ENCODE results near the gene ZPBP.
"Not testable (repeated sequence)": the region's sequence is repeated elsewhere in the genome, so short reads cannot be mapped to it uniquely, and the experiment has no call there.

ZPBP gene, protein sequence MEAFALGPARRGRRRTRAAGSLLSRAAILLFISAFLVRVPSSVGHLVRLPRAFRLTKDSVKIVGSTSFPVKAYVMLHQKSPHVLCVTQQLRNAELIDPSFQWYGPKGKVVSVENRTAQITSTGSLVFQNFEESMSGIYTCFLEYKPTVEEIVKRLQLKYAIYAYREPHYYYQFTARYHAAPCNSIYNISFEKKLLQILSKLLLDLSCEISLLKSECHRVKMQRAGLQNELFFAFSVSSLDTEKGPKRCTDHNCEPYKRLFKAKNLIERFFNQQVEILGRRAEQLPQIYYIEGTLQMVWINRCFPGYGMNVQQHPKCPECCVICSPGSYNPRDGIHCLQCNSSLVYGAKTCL

DNA sequence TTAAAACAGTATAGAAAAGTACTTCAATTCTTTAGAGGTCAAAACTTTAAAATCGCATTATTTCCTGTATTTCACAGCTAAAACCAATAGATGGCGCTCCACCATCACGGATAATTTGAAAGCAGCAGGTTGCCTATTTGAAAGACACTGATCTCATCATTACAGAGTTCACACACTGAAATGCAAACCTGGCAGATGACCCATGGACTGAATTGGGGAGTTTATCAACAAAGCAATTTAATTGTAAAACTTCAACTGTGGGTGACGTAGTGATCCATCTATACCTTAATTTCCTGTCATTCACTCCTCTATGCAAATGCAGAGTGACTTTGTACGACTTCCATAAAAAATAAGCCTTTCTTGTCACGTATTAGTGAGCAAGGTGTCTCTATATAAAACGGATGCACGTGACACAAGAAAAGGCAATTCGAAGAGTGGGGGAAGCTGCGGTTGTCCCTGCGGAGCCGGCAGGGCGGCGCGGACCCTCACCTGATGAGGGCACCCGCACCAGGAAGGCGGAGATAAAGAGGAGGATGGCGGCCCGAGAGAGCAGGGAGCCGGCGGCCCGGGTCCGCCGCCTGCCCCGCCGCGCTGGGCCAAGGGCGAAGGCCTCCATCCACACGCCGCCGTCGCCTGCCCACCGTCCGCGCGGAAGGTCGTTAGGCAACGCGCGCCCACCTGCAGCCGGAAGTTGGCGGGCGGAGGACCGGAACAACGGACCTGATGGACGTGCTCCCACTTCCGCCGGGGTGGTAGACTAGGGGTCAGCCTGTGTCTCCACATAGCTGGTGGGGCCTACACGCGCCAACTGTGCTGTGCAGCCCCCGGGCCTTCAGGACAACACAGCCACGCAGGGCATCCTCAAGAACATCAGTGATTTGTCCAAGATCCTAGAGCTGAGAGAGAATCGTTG, at the start of gene ZPBP:
TSS of gene ZPBP (minus strand) at position 668 of the 913 bp plus-strand sequence. CDS start at position 616, 52 bp downstream.
- peak; percentile 51 to 55 for DNase-seq

DNA sequence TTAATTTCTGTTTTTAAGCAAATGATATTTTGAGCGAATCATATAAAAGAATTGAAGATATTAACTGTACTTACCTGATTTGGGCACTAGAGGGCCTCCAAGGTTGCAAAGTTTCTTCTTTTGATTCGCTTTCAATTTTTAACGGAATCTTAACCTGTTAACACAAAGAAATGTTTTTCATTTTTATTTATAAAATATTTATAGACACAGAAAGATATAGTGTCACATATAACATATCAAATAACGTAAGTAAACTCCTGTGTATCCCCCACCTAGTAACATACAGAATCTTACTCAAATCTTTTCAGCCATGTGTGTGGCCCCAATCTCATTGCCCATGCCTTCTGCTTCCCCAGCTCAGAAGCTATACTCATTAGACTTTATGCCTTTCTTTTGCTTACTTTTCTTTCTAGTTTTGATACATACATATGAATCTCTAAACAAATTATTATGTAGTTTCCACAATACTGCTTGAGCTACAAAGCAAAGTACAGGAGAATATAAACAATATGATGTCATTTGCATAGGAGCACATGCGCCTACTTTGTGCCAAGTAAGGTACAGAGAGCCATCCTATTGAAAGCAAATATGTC, 49.5 kb upstream of the ZPBP start:
- no peak for DNase-seq

DNA sequence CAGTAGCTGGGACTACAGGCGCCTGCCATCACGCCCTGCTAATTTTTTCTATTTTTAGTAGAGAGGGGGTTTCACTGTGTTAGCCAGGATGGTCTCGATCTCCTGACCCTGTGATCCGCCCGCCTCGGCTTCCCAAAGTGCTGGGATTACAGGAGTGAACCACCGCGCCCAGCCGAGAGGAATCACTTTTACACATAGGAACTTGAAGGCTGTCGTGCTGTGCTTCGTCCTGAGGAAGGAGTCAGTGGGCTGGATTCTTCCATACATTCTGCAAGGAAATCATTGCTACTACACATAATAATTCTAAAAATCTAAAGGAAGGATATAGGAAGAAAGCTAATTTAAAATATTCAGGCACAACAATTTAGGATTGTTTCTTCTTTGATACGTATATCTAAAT, 48.8 kb upstream of the ZPBP start:
- DNase-seq = no peak

DNA sequence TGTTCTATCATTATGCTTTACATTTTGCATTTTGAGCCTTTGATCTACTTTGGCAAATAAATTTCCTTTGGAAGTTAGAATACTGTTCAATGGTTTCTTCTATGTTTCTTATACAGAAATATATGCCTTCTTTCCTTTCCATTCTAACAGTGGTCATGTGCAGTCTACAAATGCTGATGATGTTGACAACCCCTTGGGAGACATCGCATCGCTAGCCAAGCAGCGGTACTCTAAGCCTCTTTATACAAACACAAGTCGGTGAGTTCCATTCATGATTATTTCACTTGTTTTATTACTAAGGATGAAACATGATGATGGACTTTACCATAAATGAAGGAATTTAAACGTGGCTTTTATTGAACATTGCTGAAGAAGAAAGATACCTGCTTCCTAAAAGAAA, 48.1 kb upstream of the ZPBP start:
- no peak for DNase-seq

DNA sequence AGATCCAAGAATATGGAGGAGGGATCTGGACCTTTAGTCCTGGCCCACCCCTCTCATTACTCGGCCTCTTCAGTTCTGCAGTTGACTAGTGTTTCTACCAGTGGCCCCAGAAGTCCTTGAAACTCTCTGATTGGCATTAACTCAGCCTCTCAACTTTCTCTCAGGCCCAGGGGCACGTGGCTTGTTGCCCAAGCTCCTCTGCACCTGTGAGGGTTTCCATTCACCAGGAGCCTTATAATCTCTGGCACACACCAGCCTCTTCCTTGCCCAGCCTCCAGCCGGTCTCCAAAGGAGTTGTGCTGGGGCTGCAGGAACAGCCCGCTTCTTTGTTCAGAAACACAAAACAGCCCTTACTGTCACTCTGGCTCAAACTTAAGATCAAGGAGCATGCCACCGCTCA, 47.6 kb upstream of the ZPBP start:
- DNase-seq = no peak

DNA sequence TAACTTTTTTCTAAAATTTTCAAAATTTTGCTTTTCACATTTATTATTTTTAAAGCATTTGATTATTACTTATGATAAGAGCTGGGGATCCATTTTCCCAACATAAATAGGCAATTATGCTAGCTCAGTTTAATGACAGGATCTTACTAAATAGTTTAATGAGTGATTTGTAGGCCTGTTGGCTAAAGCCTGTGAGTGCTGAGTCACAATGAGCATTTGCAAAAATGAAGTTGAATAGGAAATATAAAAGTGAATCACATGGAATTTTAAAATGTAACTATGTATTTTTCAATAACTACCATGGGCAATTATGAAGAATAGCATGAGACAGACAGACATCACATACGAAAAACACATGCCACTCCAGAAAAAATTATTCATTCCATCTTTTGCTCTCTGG, 45.1 kb upstream of the ZPBP start:
- no peak for DNase-seq

DNA sequence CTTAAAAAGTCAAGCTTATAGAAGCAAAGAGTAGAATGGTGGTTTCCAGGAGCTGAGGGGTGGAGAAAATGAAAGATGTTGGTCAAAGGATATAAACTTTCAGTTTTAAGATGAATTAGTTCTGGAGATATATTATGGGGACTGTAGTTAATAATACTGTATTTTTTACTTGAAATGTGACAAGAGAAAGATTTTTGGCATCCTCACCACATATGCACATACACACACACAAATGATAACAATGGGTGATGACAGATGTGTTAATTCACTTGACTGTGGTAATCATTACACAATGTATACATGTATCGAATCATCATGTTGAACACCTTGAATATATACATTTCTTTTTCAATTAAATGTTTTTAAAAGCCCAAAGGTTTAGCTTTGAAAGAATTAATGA, 32.7 kb upstream of the ZPBP start:
- no peak for DNase-seq

DNA sequence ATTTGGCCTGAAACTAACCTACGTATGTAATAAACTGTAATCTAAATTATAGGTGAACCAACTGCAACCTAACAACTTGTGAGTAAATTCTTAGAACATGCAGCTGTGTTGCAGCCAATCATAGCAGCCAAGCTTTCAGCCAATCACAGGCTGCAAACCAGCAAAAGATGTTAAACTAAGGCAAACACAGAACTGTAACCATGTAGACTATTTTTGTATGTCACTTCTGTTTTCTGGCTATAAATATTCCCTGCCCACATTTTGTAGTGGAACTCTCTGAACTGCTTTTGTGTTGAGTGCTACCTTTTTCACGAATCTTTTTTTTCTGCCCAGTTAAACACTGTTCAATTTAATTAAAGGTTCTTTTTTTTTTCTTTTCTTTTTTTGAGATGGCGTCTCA, 28.2 kb upstream of the ZPBP start:
- DNase-seq = no peak

DNA sequence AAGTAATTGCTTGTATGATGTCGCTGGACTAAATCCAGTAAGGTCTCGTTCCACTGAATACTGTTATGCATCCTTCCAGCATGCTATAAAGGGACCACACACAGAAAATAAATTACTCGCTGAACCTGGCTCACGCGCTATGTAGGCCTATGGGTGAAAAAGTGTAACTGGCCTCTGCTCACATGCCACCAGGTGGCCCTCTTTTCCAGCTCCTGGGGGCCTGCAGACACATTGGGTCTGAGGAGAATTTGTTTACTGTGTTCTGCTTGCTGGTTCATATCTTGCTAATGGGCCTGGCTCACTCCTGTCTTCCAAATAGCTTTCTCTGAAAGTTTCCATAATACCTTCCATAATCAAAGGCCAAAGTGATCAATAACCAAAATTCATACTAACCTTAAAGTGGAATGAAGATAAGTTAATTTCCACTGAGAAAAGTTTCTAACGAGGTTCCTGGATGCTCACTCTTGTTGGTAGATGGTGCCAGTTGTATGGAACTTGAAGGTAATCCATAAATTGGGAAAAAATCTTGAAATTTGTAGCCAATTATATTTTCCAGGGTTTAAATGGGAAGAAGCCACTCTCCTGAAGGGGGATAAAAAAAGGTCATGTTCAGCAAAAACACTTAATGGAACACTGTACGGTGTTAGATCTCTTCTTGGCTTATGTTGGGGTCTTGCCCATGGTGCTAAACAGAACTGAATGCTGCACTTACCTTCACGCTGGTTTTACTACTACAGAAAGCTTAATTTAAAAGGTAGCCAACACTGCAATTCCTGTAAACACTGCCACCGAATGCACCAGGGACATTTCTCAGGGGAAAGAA, 27.0 kb upstream of the ZPBP start:
- peak in 1 of 2 donors; percentile 10 for DNase-seq

DNA sequence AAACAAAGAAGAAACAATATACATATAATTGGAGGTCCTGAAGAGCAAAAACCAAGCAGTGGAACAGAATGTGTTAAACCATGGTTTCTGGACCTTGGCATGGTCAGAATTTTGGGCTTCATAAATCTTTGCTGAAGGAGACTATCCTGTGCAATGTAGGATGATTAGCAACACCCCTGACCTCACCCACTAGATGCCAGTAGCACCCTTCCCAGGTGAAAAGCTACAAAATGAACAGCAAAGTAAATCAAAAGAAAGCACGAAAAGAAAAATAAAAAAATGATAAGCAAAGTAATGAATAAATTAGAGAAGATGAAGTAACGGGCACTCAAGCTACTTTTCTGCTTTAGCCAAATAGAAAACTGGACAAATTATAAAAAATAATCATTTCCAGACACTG, 19.2 kb upstream of the ZPBP start:
- DNase-seq = no peak

DNA sequence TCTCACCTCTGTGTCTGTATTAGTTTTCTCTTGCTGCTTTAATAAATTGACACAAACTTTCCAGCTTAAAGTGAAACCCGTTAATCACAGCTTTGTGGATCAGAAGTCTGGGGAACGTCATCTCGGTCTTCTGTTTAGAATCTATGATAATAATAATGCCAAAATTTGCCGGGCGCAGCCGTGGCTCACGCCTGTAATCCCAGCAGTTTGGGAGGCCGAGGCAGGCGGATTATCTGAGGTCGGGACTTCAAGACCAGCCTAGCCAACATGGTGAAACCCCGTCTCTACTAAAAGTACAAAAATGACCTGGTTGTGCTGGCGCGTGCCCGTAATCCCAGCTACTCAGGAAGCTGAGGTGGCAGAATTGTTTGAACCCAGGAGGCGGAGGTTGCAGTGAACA, 8.8 kb upstream of the ZPBP start:
- no peak for DNase-seq

DNA sequence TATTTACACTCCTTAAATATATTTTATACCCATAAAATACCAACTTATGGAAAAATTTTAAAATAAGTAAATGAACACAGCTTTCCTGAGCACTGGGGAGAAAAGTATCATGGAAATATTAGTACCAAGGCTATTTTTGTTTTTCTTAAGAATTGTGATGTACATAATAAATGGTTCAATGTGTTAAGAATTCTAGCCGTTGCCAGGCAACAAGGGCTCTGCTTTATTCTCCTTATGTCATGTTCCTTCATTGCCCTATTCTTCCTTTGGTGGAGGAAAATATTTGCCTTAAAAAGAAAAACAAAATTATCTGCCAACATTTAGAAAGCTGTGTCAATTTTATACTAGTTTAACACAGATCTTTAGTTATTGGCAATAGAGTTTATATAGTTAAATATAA, 2.6 kb upstream of the ZPBP start:
- no peak for DNase-seq

DNA sequence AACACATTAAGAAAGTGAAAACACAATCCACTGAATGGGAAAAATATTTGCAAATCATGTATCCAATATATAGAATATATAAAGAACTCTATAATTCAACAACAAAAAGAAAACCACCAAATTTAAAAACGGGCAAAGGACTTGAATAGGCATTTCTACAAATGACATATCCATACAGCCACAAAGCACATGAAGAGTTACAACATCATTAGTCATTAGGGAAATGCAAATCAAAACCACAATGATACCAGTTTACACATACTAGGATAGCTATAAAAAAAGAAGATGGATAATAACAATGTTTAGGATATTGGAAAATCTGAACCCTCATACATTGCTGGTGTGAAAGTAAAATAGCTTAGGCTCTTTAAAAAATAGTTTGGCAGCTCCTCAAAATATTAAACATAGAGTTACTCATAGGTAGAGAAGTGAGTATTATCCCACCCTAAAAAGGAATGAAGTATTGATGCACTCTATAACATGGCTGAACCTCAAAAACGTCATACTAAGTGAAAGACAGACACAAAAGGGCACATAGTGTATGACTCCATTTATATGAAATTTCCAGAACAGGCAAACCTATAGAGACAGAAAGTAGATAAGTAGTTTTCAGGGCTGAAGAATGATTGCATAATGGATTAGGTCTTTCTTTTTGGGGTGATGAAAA, 4.5 kb downstream of the ZPBP start:
- no peak for DNase-seq

DNA sequence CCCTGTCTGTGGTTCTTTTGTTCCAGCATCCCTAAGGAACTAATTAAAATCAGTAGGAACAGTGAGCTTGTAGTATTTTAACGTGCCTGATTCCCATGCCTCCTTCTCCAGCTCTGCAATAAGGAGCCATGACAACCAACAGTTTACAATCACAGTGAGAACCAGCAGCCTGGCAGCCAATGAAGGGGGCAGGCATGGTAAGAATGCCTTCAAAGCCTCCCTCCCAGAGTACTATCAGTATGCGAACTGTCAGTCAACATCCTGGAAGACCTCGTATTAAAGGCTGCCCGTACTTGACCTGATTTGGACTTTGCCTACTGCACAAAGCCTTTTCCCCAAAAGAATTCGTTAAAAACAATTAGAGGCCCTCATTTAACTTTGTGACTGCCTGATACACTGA, 7.7 kb downstream of the ZPBP start:
- no peak for DNase-seq

DNA sequence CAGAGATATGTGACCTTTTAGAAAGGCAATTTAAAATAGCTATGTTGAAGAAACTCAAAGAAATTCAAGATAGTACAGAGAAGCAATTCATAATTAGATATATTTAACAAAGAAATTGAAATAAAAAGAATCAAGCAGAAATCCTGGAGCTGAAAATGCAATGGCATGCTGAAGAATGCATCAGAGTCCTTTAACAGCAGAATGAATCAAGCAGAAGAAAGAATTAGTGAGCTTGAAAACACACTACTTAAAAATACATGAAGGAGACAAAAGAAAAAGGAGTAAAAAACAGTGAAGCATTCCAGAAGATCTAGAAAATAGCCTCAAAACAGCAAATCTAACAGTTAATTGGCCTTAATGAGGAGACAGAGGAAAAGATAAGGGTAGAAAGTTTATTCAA, 20.0 kb downstream of the ZPBP start:
- DNase-seq = no peak

DNA sequence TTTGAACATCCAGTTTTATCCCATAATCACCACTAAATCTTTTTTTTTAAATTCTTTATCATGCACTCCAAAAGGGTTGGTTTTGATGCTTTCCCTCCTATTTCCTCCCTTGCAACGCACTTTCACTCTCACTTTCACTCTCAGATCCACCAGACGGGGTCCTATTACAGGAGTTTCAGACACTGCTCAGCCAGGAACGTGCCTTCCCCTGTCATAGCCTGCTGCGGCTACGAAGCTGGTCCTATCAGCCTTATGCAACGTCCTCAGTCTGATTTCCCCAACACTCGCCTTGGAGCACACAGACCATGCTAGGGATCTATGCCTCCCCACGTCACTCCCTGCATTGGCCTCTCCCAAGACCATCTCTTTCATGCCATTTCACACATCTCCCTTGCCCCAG, 23.4 kb downstream of the ZPBP start:
- DNase-seq = no peak

DNA sequence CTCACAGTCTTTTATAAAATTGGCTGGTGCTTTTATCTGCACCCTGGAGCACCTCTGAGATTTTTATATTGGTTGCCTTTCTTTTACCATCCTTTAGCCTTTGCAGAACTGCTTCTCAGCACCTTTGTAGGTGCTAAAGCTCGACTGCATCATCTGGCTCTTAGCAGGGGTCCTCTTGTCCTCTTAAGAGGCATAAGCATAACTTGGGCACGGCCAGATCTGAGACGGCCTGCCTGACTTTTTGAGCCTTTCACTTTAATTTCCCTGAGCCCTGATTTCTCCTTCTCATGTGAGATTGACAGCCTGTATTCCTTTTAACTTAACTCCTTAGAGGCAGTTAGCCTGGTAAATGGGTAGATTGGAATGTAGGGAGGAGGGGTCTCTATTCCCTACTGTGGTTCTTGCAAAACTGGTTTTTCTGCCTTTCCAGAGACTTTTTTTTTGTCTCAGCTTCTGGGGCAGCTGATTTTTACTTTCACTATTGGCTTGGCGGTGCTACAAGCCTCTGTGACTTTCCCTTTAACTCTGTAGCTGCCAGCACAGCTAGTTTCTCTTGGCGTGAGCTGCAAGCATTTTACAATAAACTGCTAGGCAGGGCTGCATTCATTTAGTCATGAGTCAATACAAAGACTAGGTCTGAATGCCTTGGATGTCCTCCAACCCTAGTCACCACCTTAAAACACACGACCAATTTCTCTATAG, 24.0 kb downstream of the ZPBP start:
- DNase-seq = no peak

DNA sequence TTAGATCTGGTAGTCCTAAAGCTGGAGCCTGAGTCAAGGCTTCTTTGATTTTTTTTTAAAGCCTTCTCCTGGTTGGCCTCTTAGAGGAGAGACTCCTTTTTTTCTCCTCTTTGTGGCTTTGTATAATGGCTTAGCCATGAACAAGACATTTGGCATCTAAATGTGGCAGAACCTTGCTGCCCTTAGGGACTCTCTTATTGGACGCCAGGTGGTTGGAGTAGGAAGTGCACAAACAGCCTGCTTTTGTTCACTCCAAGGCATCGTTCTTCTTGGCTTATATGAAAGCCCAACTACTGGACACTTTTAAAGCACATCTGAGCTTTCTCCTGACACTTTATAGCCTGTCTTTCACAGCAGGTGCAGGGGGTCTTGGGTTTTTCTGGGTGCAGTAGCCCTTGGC, 25.0 kb downstream of the ZPBP start:
- DNase-seq = no peak

DNA sequence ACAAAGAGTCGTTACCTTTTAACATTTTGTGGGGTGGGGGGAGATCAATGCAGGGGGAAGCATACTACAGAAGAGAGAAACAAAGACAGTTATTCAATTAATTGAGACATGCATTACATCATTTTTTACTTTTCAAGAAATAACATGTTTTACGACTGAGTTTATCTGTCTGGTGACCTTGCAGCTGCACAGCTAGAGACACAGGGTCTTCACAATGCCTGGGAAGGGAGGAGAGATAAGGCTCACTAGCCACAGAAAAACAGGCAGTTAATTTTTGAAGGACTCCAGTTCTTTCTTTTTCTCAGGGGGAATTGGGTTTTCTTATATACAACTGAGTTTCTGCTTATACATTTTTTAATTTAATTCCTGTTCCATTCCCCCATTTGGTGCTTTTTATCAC, 30.1 kb downstream of the ZPBP start:
- no peak for DNase-seq

DNA sequence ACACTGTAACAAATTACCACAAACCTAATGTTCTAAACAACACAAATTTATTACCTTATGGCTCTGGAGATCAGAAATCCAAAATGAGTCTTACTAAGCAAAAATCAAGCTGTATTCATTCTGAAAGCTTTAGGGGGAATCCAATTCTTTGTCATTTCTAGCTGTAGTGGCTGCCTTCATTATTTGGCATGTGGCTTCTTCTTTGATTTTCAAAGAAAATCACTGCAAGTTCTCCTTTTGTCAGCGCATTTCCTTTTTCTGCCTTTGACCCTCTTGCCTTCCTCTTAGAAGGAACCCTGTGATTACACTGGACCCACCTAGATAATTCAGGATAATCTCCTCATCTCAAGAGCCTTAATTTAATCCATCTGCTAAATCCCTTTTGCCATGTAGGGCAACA, 36.9 kb downstream of the ZPBP start:
- DNase-seq = no peak

DNA sequence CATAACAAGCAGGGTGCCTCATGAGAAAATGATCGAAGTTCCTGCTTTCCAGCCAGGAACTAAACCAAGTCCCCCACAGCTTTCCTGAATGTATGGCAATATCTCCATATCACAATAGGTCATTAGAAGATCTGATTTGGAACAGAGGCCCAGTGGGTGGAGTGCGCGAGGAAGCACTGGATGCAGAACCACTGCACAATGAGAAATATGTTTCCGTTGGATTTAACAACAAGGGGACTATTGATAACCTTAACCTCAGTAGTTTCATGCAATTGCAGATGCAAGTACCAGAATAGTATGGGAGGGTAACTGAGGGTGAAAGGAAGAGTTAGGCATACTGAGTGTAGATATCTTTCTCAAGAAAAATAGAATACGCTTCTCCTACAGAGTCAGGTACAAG, 45.3 kb downstream of the ZPBP start:
- DNase-seq = no peak

DNA sequence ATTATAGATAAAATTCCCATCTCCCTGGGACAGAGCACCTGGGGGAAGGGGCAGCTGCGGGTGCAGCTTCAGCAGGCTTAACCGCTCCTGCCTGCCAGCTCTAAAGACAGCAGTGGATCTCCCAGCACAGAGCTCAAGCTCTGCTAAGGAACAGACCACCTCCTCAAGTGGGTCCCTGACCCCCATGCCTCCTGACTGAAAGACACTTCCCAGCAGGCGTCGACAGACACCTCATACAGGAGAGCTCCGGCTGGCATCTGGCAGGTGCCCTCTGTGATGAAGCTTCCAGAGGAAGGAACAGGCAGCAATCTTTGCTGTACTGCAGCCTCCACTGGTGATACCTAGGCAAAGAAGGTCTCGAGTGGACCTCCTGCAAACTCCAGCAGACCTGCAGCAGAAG, 51.9 kb downstream of the ZPBP start:
- DNase-seq = not testable (repeated sequence)

Measured in stimulated activated CD4-positive, alpha-beta T cell treated with anti-CD3 and anti-CD28 coated beads, Interleukin-2, amount 100 ng/mL, for 48 hours (primary cell).